RWPE2 (cell line): ENCODE data around the gene TRAF4.

Experiments used
- ATAC-seq: fragments of 200-7000 bp; cut with Tn5 transposase; 3 replicates; pipeline ENCODE4 v1.9.1; 2021; ENCODE audit warnings: low read depth
- DNase-seq: peaks from one replicate; pipeline ENCODE4 v3.0.0-alpha.2; 2020; ENCODE audit warnings: low spot score
- H3K27ac ChIP-seq: fragments of 450-650 bp; 2 replicates; pipeline ENCODE4 v1.5.1; 2017; ENCODE audit warnings: mild to moderate bottlenecking; ENCODE audit not compliant: poor library complexity, severe bottlenecking
- H3K27me3 ChIP-seq: fragments of 250-450 bp; sonication (Bioruptor Pico); 2 replicates; pipeline ENCODE4 v1.5.1; 2021; ENCODE audit warnings: mild to moderate bottlenecking, moderate library complexity; ENCODE audit not compliant: insufficient read depth, poor library complexity, severe bottlenecking
- H3K36me3 ChIP-seq: fragments of 250-450 bp; sonication (Bioruptor Pico); 2 replicates; pipeline ENCODE4 v1.5.1; 2020; ENCODE audit warnings: low read depth, mild to moderate bottlenecking, moderate library complexity
- H3K4me1 ChIP-seq: fragments of 250-450 bp; sonication (Bioruptor Pico); 2 replicates; pipeline ENCODE4 v1.5.1; 2021; ENCODE audit warnings: mild to moderate bottlenecking, moderate library complexity; ENCODE audit not compliant: insufficient read depth, poor library complexity, severe bottlenecking
- H3K4me3 ChIP-seq: fragments of 250-450 bp; sonication (Bioruptor Pico); 2 replicates; pipeline ENCODE4 v1.5.1; 2021; ENCODE audit warnings: mild to moderate bottlenecking, moderate library complexity; ENCODE audit not compliant: severe bottlenecking
- H3K9me3 ChIP-seq: fragments of 250-450 bp; sonication (Bioruptor Pico); 2 replicates; pipeline ENCODE4 v1.5.1; 2021; ENCODE audit warnings: mild to moderate bottlenecking, moderate library complexity; ENCODE audit not compliant: severe bottlenecking
- CTCF ChIP-seq: fragments of 450-650 bp; IDR thresholded peaks from one replicate; pipeline ENCODE4 v1.5.1; 2017; ENCODE audit warnings: mild to moderate bottlenecking, moderate library complexity; ENCODE audit not compliant: poor library complexity, severe bottlenecking

Gene TRAF4

DNA sequence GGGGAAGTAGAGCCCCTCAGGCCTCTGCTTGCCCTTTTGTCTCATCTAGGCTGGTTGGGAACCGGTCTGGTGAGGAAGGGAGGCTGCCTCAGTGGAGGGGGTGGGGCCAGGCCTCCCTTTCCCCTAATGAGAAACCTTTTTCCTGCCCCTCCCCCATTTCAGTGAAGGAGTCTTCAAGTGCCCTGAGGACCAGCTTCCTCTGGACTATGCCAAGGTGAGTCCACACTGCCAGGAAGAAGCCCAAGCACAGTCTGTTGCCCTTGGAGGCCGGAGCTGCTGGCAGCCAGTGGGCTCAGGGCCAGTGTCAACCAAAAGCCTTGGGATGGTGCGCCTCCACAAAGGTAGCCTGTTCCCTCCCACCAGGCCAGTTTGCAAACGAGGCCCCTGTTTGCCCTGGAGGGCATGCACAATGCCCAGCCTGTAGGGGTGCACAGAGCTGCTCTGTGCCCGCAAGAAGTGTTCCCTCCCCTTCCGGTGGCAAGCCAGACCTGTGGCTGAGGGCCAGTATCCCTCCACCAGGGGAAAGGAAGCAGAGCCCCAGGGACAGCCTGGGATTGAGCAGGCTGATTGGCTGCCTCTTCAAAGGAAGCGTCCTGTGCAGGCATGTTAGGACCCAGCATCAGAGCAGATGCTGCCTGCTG lies 3.4 kb downstream of the TRAF4 start:
- TF ChIP-seq CTCF = no peak
- ATAC-seq = no peak
- Histone ChIP-seq H3K27me3 (no peaks in the 10 kb centered on the region), H3K4me1 (peaks cover 24% of the 10 kb centered on the region), H3K36me3 (peaks cover 68% of the 10 kb centered on the region), H3K27ac (peak overlapping the region; percentile 95), H3K4me3 (peak overlapping the region; percentile 65), H3K9me3 (no peaks in the 10 kb centered on the region)
- DNase-seq = no peak

DNA sequence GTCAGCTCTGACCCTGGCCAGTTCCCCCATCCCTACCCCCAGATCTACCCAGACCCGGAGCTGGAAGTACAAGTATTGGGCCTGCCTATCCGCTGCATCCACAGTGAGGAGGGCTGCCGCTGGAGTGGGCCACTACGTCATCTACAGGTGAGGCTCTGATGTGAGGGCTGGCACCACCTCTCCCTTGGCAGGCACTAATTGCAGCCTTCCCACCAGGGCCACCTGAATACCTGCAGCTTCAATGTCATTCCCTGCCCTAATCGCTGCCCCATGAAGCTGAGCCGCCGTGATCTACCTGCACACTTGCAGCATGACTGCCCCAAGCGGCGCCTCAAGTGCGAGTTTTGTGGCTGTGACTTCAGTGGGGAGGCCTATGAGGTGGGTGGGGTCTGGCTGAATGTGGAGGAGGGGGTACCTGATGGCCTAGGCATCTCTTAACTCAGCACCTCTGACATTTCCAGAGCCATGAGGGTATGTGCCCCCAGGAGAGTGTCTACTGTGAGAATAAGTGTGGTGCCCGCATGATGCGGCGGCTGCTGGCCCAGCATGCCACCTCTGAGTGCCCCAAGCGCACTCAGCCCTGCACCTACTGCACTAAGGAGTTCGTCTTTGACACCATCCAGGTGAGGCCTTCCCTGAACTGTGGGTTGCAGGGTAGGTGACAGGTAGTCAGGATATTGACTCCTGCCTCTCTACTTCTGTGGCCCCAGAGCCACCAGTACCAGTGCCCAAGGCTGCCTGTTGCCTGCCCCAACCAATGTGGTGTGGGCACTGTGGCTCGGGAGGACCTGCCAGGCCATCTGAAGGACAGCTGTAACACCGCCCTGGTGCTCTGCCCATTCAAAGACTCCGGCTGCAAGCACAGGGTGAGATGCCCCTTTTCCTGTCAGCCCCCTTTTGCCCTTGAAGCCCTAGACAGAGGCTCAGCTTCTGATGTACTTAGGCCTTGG lies 4.3 kb downstream of the TRAF4 start:
- Histone ChIP-seq H3K4me1 (peaks cover 19% of the 10 kb centered on the region), H3K27me3 (no peaks in the 10 kb centered on the region), H3K36me3 (peaks cover 68% of the 10 kb centered on the region), H3K9me3 (no peaks in the 10 kb centered on the region), H3K27ac (peak overlapping the region; percentile 95), H3K4me3 (no peak overlapping the region)
- DNase-seq = no peak
- no peak for ATAC-seq
- TF ChIP-seq CTCF = no peak

DNA sequence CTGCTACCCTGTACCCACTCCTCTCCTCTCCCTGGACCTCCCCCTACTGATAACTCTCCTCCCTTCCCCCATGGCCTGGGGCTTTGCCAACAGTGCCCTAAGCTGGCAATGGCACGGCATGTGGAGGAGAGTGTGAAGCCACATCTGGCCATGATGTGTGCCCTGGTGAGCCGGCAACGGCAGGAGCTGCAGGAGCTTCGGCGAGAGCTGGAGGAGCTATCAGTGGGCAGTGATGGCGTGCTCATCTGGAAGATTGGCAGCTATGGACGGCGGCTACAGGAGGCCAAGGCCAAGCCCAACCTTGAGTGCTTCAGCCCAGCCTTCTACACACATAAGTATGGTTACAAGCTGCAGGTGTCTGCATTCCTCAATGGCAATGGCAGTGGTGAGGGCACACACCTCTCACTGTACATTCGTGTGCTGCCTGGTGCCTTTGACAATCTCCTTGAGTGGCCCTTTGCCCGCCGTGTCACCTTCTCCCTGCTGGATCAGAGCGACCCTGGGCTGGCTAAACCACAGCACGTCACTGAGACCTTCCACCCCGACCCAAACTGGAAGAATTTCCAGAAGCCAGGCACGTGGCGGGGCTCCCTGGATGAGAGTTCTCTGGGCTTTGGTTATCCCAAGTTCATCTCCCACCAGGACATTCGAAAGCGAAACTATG lies 5.2 kb downstream of the TRAF4 start:
- no peak for ATAC-seq
- no peak overlapping the region for H3K4me3 ChIP-seq
- H3K9me3 ChIP-seq = no peaks in the 10 kb centered on the region
- no peaks in the 10 kb centered on the region for H3K27me3 ChIP-seq
- TF ChIP-seq CTCF = no peak
- no peak for DNase-seq
- peak overlapping the region; percentile 95 for H3K27ac ChIP-seq
- peaks cover 19% of the 10 kb centered on the region for H3K4me1 ChIP-seq
- peaks cover 68% of the 10 kb centered on the region for H3K36me3 ChIP-seq

DNA sequence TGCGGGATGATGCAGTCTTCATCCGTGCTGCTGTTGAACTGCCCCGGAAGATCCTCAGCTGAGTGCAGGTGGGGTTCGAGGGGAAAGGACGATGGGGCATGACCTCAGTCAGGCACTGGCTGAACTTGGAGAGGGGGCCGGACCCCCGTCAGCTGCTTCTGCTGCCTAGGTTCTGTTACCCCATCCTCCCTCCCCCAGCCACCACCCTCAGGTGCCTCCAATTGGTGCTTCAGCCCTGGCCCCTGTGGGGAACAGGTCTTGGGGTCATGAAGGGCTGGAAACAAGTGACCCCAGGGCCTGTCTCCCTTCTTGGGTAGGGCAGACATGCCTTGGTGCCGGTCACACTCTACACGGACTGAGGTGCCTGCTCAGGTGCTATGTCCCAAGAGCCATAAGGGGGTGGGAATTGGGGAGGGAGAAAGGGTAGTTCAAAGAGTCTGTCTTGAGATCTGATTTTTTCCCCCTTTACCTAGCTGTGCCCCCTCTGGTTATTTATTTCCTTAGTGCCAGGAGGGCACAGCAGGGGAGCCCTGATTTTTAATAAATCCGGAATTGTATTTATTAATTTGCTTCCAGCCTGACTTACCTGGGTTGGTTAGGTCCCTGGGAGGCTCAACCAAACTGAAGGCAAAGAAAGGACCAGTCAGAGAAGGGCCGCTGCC lies 5.8 kb downstream of the TRAF4 start:
- DNase-seq (no peak), ATAC-seq (no peak; the same call in 2 of the 3 replicates)
- peak overlapping the region; percentile 95 for H3K27ac ChIP-seq
- peaks cover 19% of the 10 kb centered on the region for H3K4me1 ChIP-seq
- peaks cover 65% of the 10 kb centered on the region for H3K36me3 ChIP-seq
- TF ChIP-seq CTCF = no peak
- no peak overlapping the region for H3K4me3 ChIP-seq
- no peaks in the 10 kb centered on the region for H3K27me3 ChIP-seq
- H3K9me3 ChIP-seq = no peaks in the 10 kb centered on the region
